Upper lobe of left lung (tissue), 6 donors: ENCODE data around the gene DPP6. TPM values are rescaled to one million over a fixed set of nuclear protein-coding genes. Genes with fewer than 3 reads are reported as not detected.

Source experiments
- ATAC-seq, 2 donors: fragments of 200-7000 bp; cut with Tn5 transposase; one replicate each; pipeline ENCODE4 v1.9.1; 2022; ENCODE audit warnings: mild to moderate bottlenecking in 2 of 2, moderate library complexity in 2 of 2; ENCODE audit not compliant: low FRiP score in 2 of 2
- DNase-seq, 2 donors: peaks; one replicate each; pipeline ENCODE4 v3.0.0-alpha.2; 2019 to 2020
- H3K27ac ChIP-seq, 4 donors: fragments of 200-600 bp; sonication (generic); one replicate each; pipeline ENCODE4 v1.5.1; 2016 to 2019
- H3K27me3 ChIP-seq, 4 donors: fragments of 200-600 bp; sonication (generic); one replicate each; pipeline ENCODE4 v1.5.1; 2017 to 2019
- H3K36me3 ChIP-seq, 4 donors: fragments of 200-600 bp; sonication (generic); one replicate each; pipeline ENCODE4 v1.5.1; 2016 to 2019
- H3K4me1 ChIP-seq, 4 donors: fragments of 200-600 bp; sonication (generic); one replicate each; pipeline ENCODE4 v1.5.1; 2018 to 2019
- H3K4me3 ChIP-seq, 4 donors: fragments of 200-600 bp; sonication (generic); one replicate each; pipeline ENCODE4 v1.5.1; 2017 to 2019; ENCODE audit warnings: mild to moderate bottlenecking in 2 of 4, moderate library complexity in 1 of 4
- H3K9me3 ChIP-seq, 4 donors: fragments of 200-600 bp; sonication (generic); one replicate each; pipeline ENCODE4 v1.5.1; 2018 to 2019
- CTCF ChIP-seq, 6 experiments: fragments of 450-650 bp in 4 of 6; fragments of 200-600 bp in 2 of 6; sonication (generic) in 2 of 6; IDR thresholded peaks; one replicate each; pipeline ENCODE4 v1.5.1; 2016 to 2019; ENCODE audit warnings: antibody characterized with exemption in 6 of 6
- EP300 ChIP-seq, 4 donors: sonication (generic); formaldehyde crosslinking; IDR thresholded peaks; one replicate each; pipeline ENCODE4 v1.5.1; 2017; ENCODE audit warnings: antibody characterized with exemption in 4 of 4, control low read depth in 2 of 4
- POLR2A ChIP-seq, 4 donors: fragments of 450-650 bp; IDR thresholded peaks; one replicate each; pipeline ENCODE4 v1.5.1; 2016 to 2017; ENCODE audit warnings: antibody characterized with exemption in 4 of 4, mild to moderate bottlenecking in 2 of 4
- POLR2AphosphoS5 ChIP-seq, 2 donors: sonication (generic); formaldehyde crosslinking; IDR thresholded peaks; one replicate each; pipeline ENCODE4 v1.5.1; 2017; ENCODE audit warnings: antibody characterized with exemption in 2 of 2
- WGBS, 2 donors: methylation state at CpG; one replicate each; pipeline ENCODE4 v1.1.5; 2017 to 2018; 5-methylcytosine and 5-hydroxymethylcytosine counted together
- total RNA-seq, 6 donors: library from RNA; depleted of rRNA in 4 of 6; stranded (reverse); fragments of >200 nt in 4 of 6; gene quantifications; one replicate each; pipeline versions ENCODE4 v1.1.0 to v1.2.1, GENCODE V29; 2016 to 2021
- donor health status: DM: no; HTN: no; CAD: no; lungs with moderate emphysema.
- donor health status: DM: no; HTN: yes; CAD: no; lungs with severe emphysema.

DPP6 gene
- total RNA-seq, 6 donors from 2014 or later: 0.49 to 3.1 (median 0.86) TPM; not detected in 2

DNA sequence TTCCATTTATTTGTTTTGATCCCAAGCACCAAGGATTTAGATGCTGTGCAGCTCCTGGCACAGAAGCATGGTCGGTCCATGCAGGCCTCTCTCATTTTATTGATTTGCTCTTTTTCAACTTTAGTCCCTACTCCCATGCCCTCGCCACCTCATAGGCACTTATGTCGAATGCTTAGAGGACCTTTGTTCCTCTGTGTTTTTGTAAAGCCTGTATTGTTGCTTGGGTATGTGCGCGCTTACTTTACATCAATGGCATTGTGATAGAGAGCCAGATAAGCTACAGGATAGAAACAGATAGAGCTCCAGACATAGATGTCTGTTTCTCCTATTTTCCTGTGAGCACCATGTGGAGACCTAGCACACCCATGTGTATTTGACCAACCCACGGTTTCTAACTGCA is 725.7 kb downstream of the DPP6 start:
- TF ChIP-seq EP300 (IDR thresholded peaks at IDR 0.05): no peak
- no peak for TF ChIP-seq POLR2AphosphoS5 (IDR thresholded peaks at IDR 0.05)
- no peak for TF ChIP-seq POLR2A (IDR thresholded peaks at IDR 0.05)
- TF ChIP-seq CTCF (IDR thresholded peaks at IDR 0.05): no peak
- 76 to 96% methylated on average over 6 of the region's 6 CpGs for WGBS, 2 donors
- no peaks in the 10 kb centered on the region for H3K36me3 ChIP-seq
- ATAC-seq (no peak), DNase-seq (no peak)
- H3K27me3 ChIP-seq: no peaks in the 10 kb centered on the region
- no peaks in the 10 kb centered on the region for H3K9me3 ChIP-seq
- H3K4me1 ChIP-seq: peaks cover 0 to 4% (median 0%) of the 10 kb centered on the region in 4 donors
- H3K4me3 ChIP-seq: no peak overlapping the region
- H3K27ac ChIP-seq: no peak overlapping the region

- no peaks in the 10 kb centered on the region for H3K4me1 ChIP-seq
- DNase-seq (no peak), ATAC-seq (no peak)
- no peaks in the 10 kb centered on the region for H3K27me3 ChIP-seq
- TF ChIP-seq CTCF (IDR thresholded peaks at IDR 0.05) (no peak), EP300 (IDR thresholded peaks at IDR 0.05) (no peak), POLR2A (IDR thresholded peaks at IDR 0.05) (no peak), POLR2AphosphoS5 (IDR thresholded peaks at IDR 0.05) (no peak)
- H3K27ac ChIP-seq: no peak overlapping the region
- WGBS, 2 donors: 70 to 77% methylated on average over 16 of the region's 16 CpGs
- no peaks in the 10 kb centered on the region for H3K36me3 ChIP-seq
- peaks cover 0 to 11% (median 0%) of the 10 kb centered on the region in 4 donors for H3K9me3 ChIP-seq
- H3K4me3 ChIP-seq: no peak overlapping the region
Measured at GRCh38 chr7:154781369-154782303, 729.4 kb downstream of the DPP6 start.

GRCh38 chr7:154783281-154783909 is 731.2 kb downstream of the DPP6 start:
- DNase-seq (no peak), ATAC-seq (no peak)
- Histone ChIP-seq H3K9me3 (peaks cover 0 to 11% (median 0%) of the 10 kb centered on the region in 4 donors), H3K27me3 (no peaks in the 10 kb centered on the region), H3K27ac (no peak overlapping the region), H3K36me3 (no peaks in the 10 kb centered on the region), H3K4me1 (no peaks in the 10 kb centered on the region), H3K4me3 (no peak overlapping the region)
- TF ChIP-seq POLR2A (IDR thresholded peaks at IDR 0.05) (no peak), POLR2AphosphoS5 (IDR thresholded peaks at IDR 0.05) (no peak), EP300 (IDR thresholded peaks at IDR 0.05) (no peak), CTCF (IDR thresholded peaks at IDR 0.05) (no peak)
- 74 to 83% methylated on average over 14 to 18 of the region's 18 CpGs for WGBS, 2 donors

DNA sequence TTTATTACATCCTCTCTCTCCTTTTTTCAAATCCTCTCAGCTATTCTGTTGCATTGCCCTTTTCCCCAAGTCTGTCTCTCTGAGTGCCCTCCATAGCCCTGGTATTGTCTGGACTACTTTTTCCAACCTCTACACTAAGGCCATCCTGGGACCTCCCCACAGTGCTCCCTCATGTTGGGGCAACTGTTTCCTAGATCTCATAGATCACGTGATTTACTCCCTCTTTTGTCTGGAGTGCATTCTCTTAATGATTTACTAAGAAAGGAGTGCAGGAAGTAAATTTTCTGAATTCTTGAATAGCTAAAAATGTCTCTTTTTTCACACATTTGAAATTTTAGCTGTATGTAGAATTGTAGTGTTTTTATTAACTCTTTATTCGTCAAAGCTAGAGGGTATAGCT is 733.7 kb downstream of the DPP6 start:
- Histone ChIP-seq H3K27me3 (no peaks in the 10 kb centered on the region), H3K4me1 (no peaks in the 10 kb centered on the region), H3K27ac (no peak overlapping the region), H3K9me3 (peaks cover 0 to 11% (median 0%) of the 10 kb centered on the region in 4 donors), H3K4me3 (no peak overlapping the region), H3K36me3 (no peaks in the 10 kb centered on the region)
- no peak for DNase-seq
- ATAC-seq: no peak
- WGBS, 2 donors: 22 to 30% methylated on average over 2 of the region's 2 CpGs
- TF ChIP-seq EP300 (IDR thresholded peaks at IDR 0.05) (no peak), POLR2A (IDR thresholded peaks at IDR 0.05) (no peak), POLR2AphosphoS5 (IDR thresholded peaks at IDR 0.05) (no peak), CTCF (IDR thresholded peaks at IDR 0.05) (no peak)
